Ishikawa (cell line): ENCODE results near the gene NPY.

Experiments used
- CEBPB ChIP-seq: IDR thresholded peaks from 2 replicates; pipeline ENCODE4 v1.6.1; 2012
- CREB1 ChIP-seq: IDR thresholded peaks from 2 replicates; pipeline ENCODE4 v1.6.1; 2012; ENCODE audit warnings: low read depth
- EP300 ChIP-seq: IDR thresholded peaks from 2 replicates; pipeline ENCODE4 v1.6.1; 2012; ENCODE audit warnings: borderline replicate concordance
- FOXM1 ChIP-seq: IDR thresholded peaks from 2 replicates; pipeline ENCODE4 v1.6.1; 2012; ENCODE audit warnings: low read depth, borderline replicate concordance
- NFIC ChIP-seq: IDR thresholded peaks from 2 replicates; pipeline ENCODE4 v1.6.1; 2012
- RAD21 ChIP-seq: IDR thresholded peaks from 2 replicates; pipeline ENCODE4 v1.6.1; 2012; ENCODE audit warnings: low read depth
- TAF1 ChIP-seq: IDR thresholded peaks from 2 replicates; pipeline ENCODE4 v1.6.1; 2012; ENCODE audit warnings: low read depth, mild to moderate bottlenecking
- TCF12 ChIP-seq: IDR thresholded peaks from 2 replicates; pipeline ENCODE4 v1.6.1; 2012; ENCODE audit warnings: low read depth
- ZBTB7A ChIP-seq: IDR thresholded peaks from 2 replicates; pipeline ENCODE4 v1.6.1; 2012; ENCODE audit warnings: low read depth
- TF ChIP-seq, protein P1 (sequence below): IDR thresholded peaks from 2 replicates; pipeline ENCODE4 v1.6.1; 2012
- TF ChIP-seq, protein P2 (sequence below): IDR thresholded peaks from 2 replicates; pipeline ENCODE4 v1.6.1; 2012; ENCODE audit warnings: low read depth, mild to moderate bottlenecking
- TF ChIP-seq, protein P3 (sequence below): IDR thresholded peaks from 2 replicates; pipeline ENCODE4 v1.6.1; 2012

DNA sequence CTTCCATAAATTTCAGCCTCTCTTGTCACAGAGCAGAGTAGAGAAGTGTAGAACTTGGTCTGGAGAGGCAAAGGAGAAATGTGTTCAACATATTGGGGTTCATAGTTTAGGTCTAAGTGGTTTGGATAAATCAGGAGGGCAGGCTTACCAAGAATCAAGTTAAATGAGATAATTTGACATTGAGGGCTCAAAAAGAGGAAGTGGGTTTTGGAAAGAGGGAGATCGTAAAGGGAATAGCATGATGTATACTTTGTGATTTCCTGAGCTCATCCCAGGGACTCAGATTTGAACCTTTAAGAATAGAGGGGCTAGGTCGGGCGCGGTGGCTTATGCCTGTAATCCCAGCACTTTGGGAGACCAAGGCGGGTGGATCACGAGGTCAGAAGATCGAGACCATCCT is 34.7 kb upstream of the NPY start:
- TF ChIP-seq TAF1 = no peak
- no peak for TF ChIP-seq TCF12
- TF ChIP-seq, protein P1, sequence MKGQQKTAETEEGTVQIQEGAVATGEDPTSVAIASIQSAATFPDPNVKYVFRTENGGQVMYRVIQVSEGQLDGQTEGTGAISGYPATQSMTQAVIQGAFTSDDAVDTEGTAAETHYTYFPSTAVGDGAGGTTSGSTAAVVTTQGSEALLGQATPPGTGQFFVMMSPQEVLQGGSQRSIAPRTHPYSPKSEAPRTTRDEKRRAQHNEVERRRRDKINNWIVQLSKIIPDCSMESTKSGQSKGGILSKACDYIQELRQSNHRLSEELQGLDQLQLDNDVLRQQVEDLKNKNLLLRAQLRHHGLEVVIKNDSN = no peak
- TF ChIP-seq ZBTB7A = no peak
- no peak for TF ChIP-seq FOXM1
- no peak for TF ChIP-seq NFIC
- TF ChIP-seq, protein P2, sequence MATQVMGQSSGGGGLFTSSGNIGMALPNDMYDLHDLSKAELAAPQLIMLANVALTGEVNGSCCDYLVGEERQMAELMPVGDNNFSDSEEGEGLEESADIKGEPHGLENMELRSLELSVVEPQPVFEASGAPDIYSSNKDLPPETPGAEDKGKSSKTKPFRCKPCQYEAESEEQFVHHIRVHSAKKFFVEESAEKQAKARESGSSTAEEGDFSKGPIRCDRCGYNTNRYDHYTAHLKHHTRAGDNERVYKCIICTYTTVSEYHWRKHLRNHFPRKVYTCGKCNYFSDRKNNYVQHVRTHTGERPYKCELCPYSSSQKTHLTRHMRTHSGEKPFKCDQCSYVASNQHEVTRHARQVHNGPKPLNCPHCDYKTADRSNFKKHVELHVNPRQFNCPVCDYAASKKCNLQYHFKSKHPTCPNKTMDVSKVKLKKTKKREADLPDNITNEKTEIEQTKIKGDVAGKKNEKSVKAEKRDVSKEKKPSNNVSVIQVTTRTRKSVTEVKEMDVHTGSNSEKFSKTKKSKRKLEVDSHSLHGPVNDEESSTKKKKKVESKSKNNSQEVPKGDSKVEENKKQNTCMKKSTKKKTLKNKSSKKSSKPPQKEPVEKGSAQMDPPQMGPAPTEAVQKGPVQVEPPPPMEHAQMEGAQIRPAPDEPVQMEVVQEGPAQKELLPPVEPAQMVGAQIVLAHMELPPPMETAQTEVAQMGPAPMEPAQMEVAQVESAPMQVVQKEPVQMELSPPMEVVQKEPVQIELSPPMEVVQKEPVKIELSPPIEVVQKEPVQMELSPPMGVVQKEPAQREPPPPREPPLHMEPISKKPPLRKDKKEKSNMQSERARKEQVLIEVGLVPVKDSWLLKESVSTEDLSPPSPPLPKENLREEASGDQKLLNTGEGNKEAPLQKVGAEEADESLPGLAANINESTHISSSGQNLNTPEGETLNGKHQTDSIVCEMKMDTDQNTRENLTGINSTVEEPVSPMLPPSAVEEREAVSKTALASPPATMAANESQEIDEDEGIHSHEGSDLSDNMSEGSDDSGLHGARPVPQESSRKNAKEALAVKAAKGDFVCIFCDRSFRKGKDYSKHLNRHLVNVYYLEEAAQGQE = no peak
- no peak for TF ChIP-seq CEBPB
- TF ChIP-seq, protein P3, sequence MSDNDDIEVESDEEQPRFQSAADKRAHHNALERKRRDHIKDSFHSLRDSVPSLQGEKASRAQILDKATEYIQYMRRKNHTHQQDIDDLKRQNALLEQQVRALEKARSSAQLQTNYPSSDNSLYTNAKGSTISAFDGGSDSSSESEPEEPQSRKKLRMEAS = no peak
- no peak for TF ChIP-seq RAD21
- TF ChIP-seq CREB1 = no peak
- no peak for TF ChIP-seq EP300
